GM20431 (cell line): ENCODE results near the gene HEATR5A.
"Not testable (repeated sequence)": the region's sequence is repeated elsewhere in the genome, so short reads cannot be mapped to it uniquely, and the experiment has no call there.

ENCODE experiments used
- in situ Hi-C: fragments of 300-500 bp; cut with MseI, MboI; formaldehyde crosslinking; loops from one replicate; pipeline ENCODE4 v1.15.0; 2020; ENCODE audit warnings: low sequenced_read_pairs; ENCODE audit not compliant: unreplicated experiment

Gene HEATR5A

GRCh38 chr14:31391977-31392503, 28.3 kb downstream of the HEATR5A start:
- in situ Hi-C loops, result no loop called here

- in situ Hi-C loops, result no loop called here
These were observed 28.9 kb downstream of the HEATR5A start for GRCh38 chr14:31391473-31391872.

- in situ Hi-C loops, result no loop called here
These were observed 30.4 kb downstream of the HEATR5A start for GRCh38 chr14:31389946-31390345.

GRCh38 chr14:31388687-31389413, 31.5 kb downstream of the HEATR5A start:
- in situ Hi-C loops, result no loop called here

GRCh38 chr14:31387091-31387490, 33.3 kb downstream of the HEATR5A start:
- in situ Hi-C loops, result no loop called here

GRCh38 chr14:31386271-31386670, 34.1 kb downstream of the HEATR5A start:
- in situ Hi-C loops, result no loop called here

- in situ Hi-C loops, result no loop called here
These were observed 38.1 kb downstream of the HEATR5A start for GRCh38 chr14:31382221-31382620.

GRCh38 chr14:31380106-31380505, 40.2 kb downstream of the HEATR5A start:
- in situ Hi-C loops, result no loop called here

GRCh38 chr14:31379125-31379947, 41.0 kb downstream of the HEATR5A start:
- in situ Hi-C loops, result not testable (repeated sequence)

GRCh38 chr14:31377433-31377832, 42.9 kb downstream of the HEATR5A start:
- in situ Hi-C loops, result no loop called here

GRCh38 chr14:31371646-31372045, 48.7 kb downstream of the HEATR5A start:
- in situ Hi-C loops, result no loop called here

- in situ Hi-C loops, result no loop called here
These were observed 56.8 kb downstream of the HEATR5A start for GRCh38 chr14:31363331-31364073.

GRCh38 chr14:31362746-31363145, 57.6 kb downstream of the HEATR5A start:
- in situ Hi-C loops, result no loop called here

- in situ Hi-C loops, result not testable (repeated sequence)
These were observed 58.6 kb downstream of the HEATR5A start for GRCh38 chr14:31361761-31362160.

GRCh38 chr14:31360919-31361662, 59.3 kb downstream of the HEATR5A start:
- in situ Hi-C loops, result no loop called here

GRCh38 chr14:31357279-31357678, 63.1 kb downstream of the HEATR5A start:
- in situ Hi-C loops, result no loop called here

GRCh38 chr14:31346097-31346496, 74.3 kb downstream of the HEATR5A start:
- in situ Hi-C loops, result no loop called here

GRCh38 chr14:31341280-31341679, 79.1 kb downstream of the HEATR5A start:
- in situ Hi-C loops, result no loop called here

GRCh38 chr14:31340297-31341063, 79.9 kb downstream of the HEATR5A start:
- in situ Hi-C loops, result no loop called here
